HG03442 (cell line): ENCODE data around the gene FGL2.
"Not testable (repeated sequence)": the region's sequence is repeated elsewhere in the genome, so short reads cannot be mapped to it uniquely, and the experiment has no call there.

ENCODE experiments used
- ATAC-seq: cut with Tn5 transposase; IDR thresholded peaks from one replicate; pipeline ENCODE4 v1.9.1; 2021; ENCODE audit warnings: mild to moderate bottlenecking, moderate library complexity; ENCODE audit not compliant: unreplicated experiment

Gene FGL2

DNA sequence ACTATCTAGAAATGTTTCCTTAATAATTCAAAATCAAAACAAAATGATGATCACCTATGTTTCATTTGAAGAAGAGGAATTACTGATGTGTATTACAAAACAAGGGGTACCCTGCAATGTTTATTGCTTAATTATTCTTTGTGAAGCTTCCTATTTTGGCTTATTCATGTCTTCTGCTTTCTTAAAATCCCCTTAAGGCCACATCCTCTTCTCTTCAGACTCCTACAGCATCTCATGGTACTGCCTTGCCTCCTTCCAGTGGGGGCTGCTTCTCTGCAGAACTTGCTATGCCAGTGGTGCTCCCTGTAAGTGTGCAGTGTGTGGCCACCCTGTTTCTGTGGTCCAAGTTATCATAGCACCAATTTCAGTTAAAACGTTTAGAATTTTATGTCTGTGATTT lies 42.2 kb downstream of the FGL2 start:
- ATAC-seq: peak; percentile 57

DNA sequence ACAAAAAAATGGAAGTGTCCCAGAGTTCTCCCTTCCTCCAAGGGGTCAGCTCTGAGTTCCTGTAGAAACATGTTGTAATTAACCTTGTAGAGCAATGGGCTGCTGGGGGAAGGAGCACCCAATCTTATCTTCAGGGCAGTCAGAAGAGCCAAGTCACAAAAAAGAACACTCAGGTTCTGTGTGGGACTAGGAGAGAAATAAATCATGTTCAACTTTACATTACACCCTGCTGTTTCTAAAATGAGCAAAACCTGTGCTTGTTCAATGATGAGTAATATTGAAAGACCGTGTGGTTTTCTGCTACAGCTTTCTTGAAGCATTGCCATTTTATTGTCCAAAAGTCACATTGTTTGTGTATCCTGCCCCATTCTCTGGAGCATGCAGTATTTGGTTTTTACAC lies 42.6 kb downstream of the FGL2 start:
- ATAC-seq: peak; percentile 77

DNA sequence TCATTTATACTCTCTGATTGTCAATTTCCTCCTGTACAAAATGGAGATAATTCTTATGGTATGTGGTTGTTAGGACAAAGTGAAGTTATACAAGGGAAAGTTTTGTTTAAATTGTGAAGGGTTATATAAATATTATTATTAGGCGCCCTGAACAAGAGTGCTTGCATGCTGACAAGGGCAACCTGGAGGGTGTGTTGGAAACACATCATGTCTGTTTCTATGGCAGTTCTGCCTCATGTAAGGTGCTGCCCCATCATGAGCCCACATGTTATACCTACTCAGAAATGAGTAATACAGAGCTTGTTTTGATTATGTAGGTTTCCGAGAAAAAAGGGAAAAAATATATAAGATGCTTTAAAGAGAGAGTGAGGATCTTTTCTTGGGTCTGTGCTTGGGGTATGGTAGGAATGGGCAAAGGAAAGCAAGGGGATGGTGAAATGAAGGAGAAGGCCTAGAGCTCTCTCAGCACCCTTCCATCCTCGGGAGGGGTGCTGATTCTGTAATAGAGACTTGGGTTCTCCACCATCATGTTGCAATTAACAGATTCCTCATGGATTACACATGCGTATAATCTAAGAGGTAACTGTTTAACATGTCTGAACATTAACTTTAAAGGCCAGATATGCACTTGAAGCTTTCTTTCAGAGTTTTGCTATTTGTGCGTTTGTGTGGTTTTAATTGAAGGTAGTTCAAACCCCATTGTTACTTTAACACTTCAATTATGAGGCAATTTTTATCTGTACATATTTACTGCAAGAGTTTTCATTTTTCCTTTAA lies 43.8 kb downstream of the FGL2 start:
- not testable (repeated sequence) for ATAC-seq

DNA sequence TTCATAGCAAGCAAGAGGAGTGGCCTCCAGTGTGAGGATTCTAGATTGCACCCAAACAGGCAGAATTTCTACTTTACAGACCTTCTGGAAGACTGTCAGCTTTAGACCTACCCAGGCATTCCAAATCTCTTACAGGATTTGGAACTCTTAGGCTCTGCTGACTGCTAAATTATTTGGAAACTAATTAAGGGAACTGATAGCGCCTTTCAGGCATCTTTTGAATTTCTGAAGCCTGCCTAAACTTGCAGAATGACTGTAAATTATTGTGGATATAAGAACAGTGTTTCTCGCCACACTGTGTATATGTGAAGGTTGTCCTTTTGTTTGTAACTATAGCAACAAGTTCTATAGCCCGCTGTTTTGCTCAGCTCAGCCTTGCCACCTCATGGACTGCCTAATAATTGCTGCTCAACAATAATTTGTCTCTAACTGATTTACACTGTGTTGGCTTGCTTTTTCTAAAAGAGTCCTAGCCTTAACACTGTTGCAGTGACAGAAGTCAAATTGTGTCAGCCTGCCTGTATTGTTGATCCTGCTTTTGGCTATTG lies 44.6 kb downstream of the FGL2 start:
- peak; percentile 59 for ATAC-seq

DNA sequence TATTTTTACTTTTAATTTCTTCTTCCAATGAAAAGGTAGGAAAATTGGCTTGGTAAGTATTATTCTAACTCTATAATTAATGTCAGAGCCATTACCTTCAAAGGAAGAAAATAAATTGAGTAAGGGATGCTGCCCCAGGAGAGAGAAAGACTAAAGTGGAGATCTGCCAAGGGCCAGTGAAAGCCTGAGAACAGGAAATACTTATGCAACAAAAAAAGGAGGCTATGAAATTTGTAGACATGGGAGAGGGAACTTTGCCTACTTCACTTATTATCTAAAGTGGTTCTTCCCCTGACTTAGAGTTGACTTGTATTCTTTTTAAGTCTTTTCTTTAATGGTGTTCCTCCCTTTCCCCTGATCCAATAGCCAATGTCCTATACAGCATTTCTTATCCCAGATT lies 47.4 kb downstream of the FGL2 start:
- ATAC-seq: not testable (repeated sequence)
